Subcutaneous adipose tissue (tissue), 4 donors: ENCODE measurements around the gene ACP7. TPM values are rescaled to one million over a fixed set of nuclear protein-coding genes. Genes with fewer than 3 reads are reported as not detected.

Source experiments
- CTCF ChIP-seq: fragments of 450-650 bp; IDR thresholded peaks from one replicate; pipeline ENCODE4 v1.5.1; 2016; ENCODE audit warnings: low read depth, mild to moderate bottlenecking, control low read depth, antibody characterized with exemption, moderate library complexity
- total RNA-seq, 4 donors: library from RNA; depleted of rRNA; stranded (reverse); fragments of >200 nt; gene quantifications; one replicate each; pipeline ENCODE4 v1.1.0, GENCODE V29; 2016

The ACP7 gene
- total RNA-seq, 4 donors from 2014 or later = not detected

GRCh38 chr19:39125554-39126311 lies 41.6 kb downstream of the ACP7 start, which contains the start of gene PAK4:
Gene PAK4 (plus strand): TSS chr19:39125786. CDS start chr19:39169554, 43,768 bp downstream.
- no peak for TF ChIP-seq CTCF

GRCh38 chr19:39126312-39127187 lies 42.4 kb downstream of the ACP7 start:
- no peak for TF ChIP-seq CTCF

- TF ChIP-seq CTCF = no peak
Measured at GRCh38 chr19:39127812-39128515, 43.8 kb downstream of the ACP7 start.

GRCh38 chr19:39128516-39129079 lies 44.4 kb downstream of the ACP7 start:
- no peak for TF ChIP-seq CTCF

- no peak for TF ChIP-seq CTCF
Measured at GRCh38 chr19:39129116-39129515, 44.9 kb downstream of the ACP7 start.

GRCh38 chr19:39130337-39131254 lies 46.4 kb downstream of the ACP7 start:
- no peak for TF ChIP-seq CTCF
